Measurements from ENCODE around the gene PAPPA2.
A peak's percentile ranks its signal among the peaks of the same experiment; 100 is the strongest.

PAPPA2 gene

DNA sequence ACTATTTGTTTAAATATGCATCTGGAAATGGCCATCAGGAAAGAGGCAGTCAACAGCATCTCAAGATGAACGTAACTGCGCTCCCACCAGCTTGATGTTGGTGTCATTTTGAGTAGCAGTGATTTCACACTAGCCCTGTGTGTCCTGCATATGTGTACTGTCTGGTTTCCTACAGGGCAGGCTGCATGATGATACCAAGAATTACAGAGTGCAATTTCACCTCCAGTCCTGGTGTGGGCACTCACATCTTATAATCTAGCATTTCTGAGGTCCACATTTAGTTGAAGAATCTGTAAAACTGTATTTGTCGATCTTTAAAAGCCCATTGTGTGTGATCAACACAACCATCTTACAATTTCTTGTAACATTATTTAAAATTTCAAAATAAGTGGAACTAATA, 336.4 kb downstream of the PAPPA2 start:
- no peak overlapping the region for H4K8ac ChIP-seq (ENCODE audit: low read depth, low read length)
- WGBS (ENCODE audit: extremely low coverage, insufficient coverage, insufficient read length) = no CpG with 5 or more reads among the region's 3 CpGs

DNA sequence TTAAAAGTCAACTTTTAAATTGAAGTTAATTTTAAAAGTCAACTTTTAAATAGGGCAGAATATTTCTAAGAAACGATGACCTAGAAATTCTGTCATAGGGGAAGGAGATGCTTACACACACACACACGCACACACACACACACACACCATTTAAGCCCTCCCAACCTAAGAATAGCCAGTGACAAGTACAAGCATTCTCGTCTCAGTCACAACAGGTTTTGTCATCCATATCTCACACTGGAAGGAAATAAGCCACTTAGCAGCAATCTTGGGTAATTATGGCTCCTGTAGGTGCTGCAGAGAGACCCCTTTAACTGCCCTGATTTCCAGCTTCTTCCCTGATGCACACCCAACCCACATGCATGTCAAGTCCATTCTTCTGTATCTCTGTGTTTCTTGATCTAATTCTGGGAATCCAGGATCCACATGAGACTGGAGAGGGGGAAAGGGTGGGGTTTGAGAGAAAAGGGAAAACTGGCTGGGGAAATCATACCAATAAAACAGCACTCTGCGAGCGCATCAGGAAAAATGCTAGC, 338.1 kb downstream of the PAPPA2 start:
- no peaks in the 10 kb centered on the region for H3K79me2 ChIP-seq (ENCODE audit: control insufficient read depth, insufficient read depth, low read length, poor library complexity)
- no peak overlapping the region for H3K4me2 ChIP-seq (ENCODE audit: low read length)
- no peak overlapping the region for H3K4ac ChIP-seq (ENCODE audit: low read depth, low read length)
- no CpG with 5 or more reads among the region's 5 CpGs for WGBS (ENCODE audit: extremely low coverage, insufficient coverage, insufficient read length)
- H2AK5ac ChIP-seq (ENCODE audit: low read length) = no peak overlapping the region
- H2BK5ac ChIP-seq (ENCODE audit: low read depth, low read length, poor library complexity) = no peak overlapping the region
- H3K18ac ChIP-seq (ENCODE audit: low read length) = no peak overlapping the region
- H3K79me1 ChIP-seq (ENCODE audit: low read length) = peaks cover 1% of the 10 kb centered on the region
- H3K23ac ChIP-seq (ENCODE audit: low read length) = no peak overlapping the region
- H2BK120ac ChIP-seq (ENCODE audit: insufficient read depth, low read length, poor library complexity) = no peak overlapping the region
- no peak overlapping the region for H3K9ac ChIP-seq (ENCODE audit: low read length)
- no peak overlapping the region for H2BK12ac ChIP-seq (ENCODE audit: low read length)
- no peaks in the 10 kb centered on the region for H3K27me3 ChIP-seq (ENCODE audit: insufficient read depth, low read length)
- H2AFZ ChIP-seq (ENCODE audit: insufficient read depth, low read length, poor library complexity) = no peak overlapping the region
- H4K12ac ChIP-seq (ENCODE audit: low read depth, low read length) = no peak overlapping the region
- H3K4me1 ChIP-seq (ENCODE audit: control insufficient read depth in 1 of 2, insufficient read depth in 2 of 2, low read length in 2 of 2) = peaks cover 0 to 4% of the 10 kb centered on the region in 2 experiments
- H3K27ac ChIP-seq (ENCODE audit: low read depth, low read length) = no peak overlapping the region
- no peak overlapping the region for H4K8ac ChIP-seq (ENCODE audit: low read depth, low read length)
- H4K91ac ChIP-seq (ENCODE audit: low read depth, low read length) = peak overlapping the region; percentile 2
- no peak for DNase-seq
- H3K36me3 ChIP-seq (ENCODE audit: control insufficient read depth in 1 of 2, insufficient read depth in 2 of 2, low read length in 2 of 2) = no peaks in the 10 kb centered on the region
- H3K14ac ChIP-seq (ENCODE audit: low read length) = no peak overlapping the region
- H3K4me3 ChIP-seq (ENCODE audit: low read depth, low read length) = no peak overlapping the region
- H3K9me3 ChIP-seq (ENCODE audit: insufficient read depth, low read depth, low read length) = no peaks in the 10 kb centered on the region

More for the DNA sequence above, 336.4 kb downstream of the PAPPA2 start:
- H3K4me3 ChIP-seq (ENCODE audit: low read depth, low read length) = no peak overlapping the region
- H3K4me2 ChIP-seq (ENCODE audit: low read length) = no peak overlapping the region
- H3K27ac ChIP-seq (ENCODE audit: low read depth, low read length) = no peak overlapping the region
- no peak overlapping the region for H2AFZ ChIP-seq (ENCODE audit: insufficient read depth, low read length, poor library complexity)
- H3K27me3 ChIP-seq (ENCODE audit: insufficient read depth, low read length) = no peaks in the 10 kb centered on the region
- H2AK5ac ChIP-seq (ENCODE audit: low read length) = no peak overlapping the region
- H3K14ac ChIP-seq (ENCODE audit: low read length) = no peak overlapping the region
- no peak overlapping the region for H2BK5ac ChIP-seq (ENCODE audit: low read depth, low read length, poor library complexity)
- no peak overlapping the region for H3K4ac ChIP-seq (ENCODE audit: low read depth, low read length)
- H3K18ac ChIP-seq (ENCODE audit: low read length) = no peak overlapping the region
- no peak overlapping the region for H4K91ac ChIP-seq (ENCODE audit: low read depth, low read length)
- H3K4me1 ChIP-seq (ENCODE audit: control insufficient read depth in 1 of 2, insufficient read depth in 2 of 2, low read length in 2 of 2) = peaks cover 0 to 4% of the 10 kb centered on the region in 2 experiments
- no peaks in the 10 kb centered on the region for H3K9me3 ChIP-seq (ENCODE audit: insufficient read depth, low read depth, low read length)
- no peak overlapping the region for H4K12ac ChIP-seq (ENCODE audit: low read depth, low read length)
- no peak overlapping the region for H3K9ac ChIP-seq (ENCODE audit: low read length)
- no peak overlapping the region for H3K23ac ChIP-seq (ENCODE audit: low read length)
- no peaks in the 10 kb centered on the region for H3K36me3 ChIP-seq (ENCODE audit: control insufficient read depth in 1 of 2, insufficient read depth in 2 of 2, low read length in 2 of 2)
- no peak for DNase-seq
- no peak overlapping the region for H2BK12ac ChIP-seq (ENCODE audit: low read length)
- no peak overlapping the region for H2BK120ac ChIP-seq (ENCODE audit: insufficient read depth, low read length, poor library complexity)
- peaks cover 1% of the 10 kb centered on the region for H3K79me1 ChIP-seq (ENCODE audit: low read length)
- H3K79me2 ChIP-seq (ENCODE audit: control insufficient read depth, insufficient read depth, low read length, poor library complexity) = no peaks in the 10 kb centered on the region

DNA sequence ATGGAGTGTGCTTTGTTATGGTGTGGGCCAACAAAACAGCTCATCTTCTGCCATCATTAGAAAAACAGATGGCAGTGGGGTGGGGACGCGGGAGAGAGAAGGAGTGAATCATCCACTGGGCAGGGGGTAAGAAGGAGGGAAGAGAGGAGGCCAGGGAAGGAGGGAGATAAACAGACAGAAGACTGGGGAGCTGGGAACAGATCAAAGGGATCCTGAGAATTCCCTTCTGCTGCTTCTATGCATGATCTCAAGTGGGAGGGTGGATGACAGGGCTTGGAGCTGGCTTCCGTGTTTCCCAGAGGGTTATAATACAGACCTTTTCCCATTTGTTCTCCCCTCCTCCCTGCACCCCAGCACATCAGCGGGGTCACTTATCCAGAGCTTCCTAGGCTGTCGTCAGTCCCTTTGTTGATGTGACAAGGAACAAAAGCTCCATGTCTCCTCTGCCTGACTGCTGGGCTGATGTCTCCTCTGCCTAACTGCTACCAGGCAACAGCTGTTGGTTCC, 338.6 kb downstream of the PAPPA2 start:
- no peak overlapping the region for H4K12ac ChIP-seq (ENCODE audit: low read depth, low read length)
- no CpG with 5 or more reads among the region's 5 CpGs for WGBS (ENCODE audit: extremely low coverage, insufficient coverage, insufficient read length)
- H3K23ac ChIP-seq (ENCODE audit: low read length) = no peak overlapping the region
- no peak overlapping the region for H4K8ac ChIP-seq (ENCODE audit: low read depth, low read length)
- H2BK5ac ChIP-seq (ENCODE audit: low read depth, low read length, poor library complexity) = no peak overlapping the region
- H3K9me3 ChIP-seq (ENCODE audit: insufficient read depth, low read depth, low read length) = no peaks in the 10 kb centered on the region
- no peak for DNase-seq
- H3K14ac ChIP-seq (ENCODE audit: low read length) = no peak overlapping the region
- H3K36me3 ChIP-seq (ENCODE audit: control insufficient read depth in 1 of 2, insufficient read depth in 2 of 2, low read length in 2 of 2) = no peaks in the 10 kb centered on the region
- no peak overlapping the region for H2BK120ac ChIP-seq (ENCODE audit: insufficient read depth, low read length, poor library complexity)
- no peak overlapping the region for H2BK12ac ChIP-seq (ENCODE audit: low read length)
- no peak overlapping the region for H2AFZ ChIP-seq (ENCODE audit: insufficient read depth, low read length, poor library complexity)
- H3K9ac ChIP-seq (ENCODE audit: low read length) = no peak overlapping the region
- no peak overlapping the region for H2AK5ac ChIP-seq (ENCODE audit: low read length)
- no peaks in the 10 kb centered on the region for H3K27me3 ChIP-seq (ENCODE audit: insufficient read depth, low read length)
- no peak overlapping the region for H3K18ac ChIP-seq (ENCODE audit: low read length)
- H3K4me2 ChIP-seq (ENCODE audit: low read length) = no peak overlapping the region
- H3K4me1 ChIP-seq (ENCODE audit: control insufficient read depth in 1 of 2, insufficient read depth in 2 of 2, low read length in 2 of 2) = peaks cover 0 to 4% of the 10 kb centered on the region in 2 experiments
- H3K4ac ChIP-seq (ENCODE audit: low read depth, low read length) = no peak overlapping the region
- H3K27ac ChIP-seq (ENCODE audit: low read depth, low read length) = no peak overlapping the region
- no peaks in the 10 kb centered on the region for H3K79me2 ChIP-seq (ENCODE audit: control insufficient read depth, insufficient read depth, low read length, poor library complexity)
- H3K4me3 ChIP-seq (ENCODE audit: low read depth, low read length) = no peak overlapping the region
- peak overlapping the region; percentile 2 for H4K91ac ChIP-seq (ENCODE audit: low read depth, low read length)
- peaks cover 1% of the 10 kb centered on the region for H3K79me1 ChIP-seq (ENCODE audit: low read length)

DNA sequence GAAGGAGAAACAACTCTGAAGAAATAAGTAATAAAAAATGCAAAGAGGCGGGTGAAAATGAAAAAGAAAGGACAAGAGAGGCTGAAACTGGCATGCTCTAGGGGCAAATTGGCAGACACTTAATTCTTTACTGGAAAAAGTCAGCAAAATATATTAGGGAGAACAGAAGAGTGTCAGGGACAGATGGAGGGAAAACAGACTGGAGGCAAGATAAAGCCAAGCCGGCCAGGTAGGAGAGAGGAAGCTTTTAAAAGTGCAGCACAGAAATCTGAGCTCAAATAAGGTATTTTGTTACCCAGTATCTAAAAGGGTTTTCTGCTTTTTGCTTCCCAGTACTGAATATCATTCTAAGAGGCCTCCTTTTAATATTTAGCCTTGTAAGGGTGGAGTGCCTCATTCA, 339.3 kb downstream of the PAPPA2 start:
- Histone ChIP-seq H3K4me2 (ENCODE audit: low read length) (no peak overlapping the region), H4K12ac (ENCODE audit: low read depth, low read length) (no peak overlapping the region), H2AK5ac (ENCODE audit: low read length) (no peak overlapping the region), H4K91ac (ENCODE audit: low read depth, low read length) (no peak overlapping the region), H3K27me3 (ENCODE audit: insufficient read depth, low read length) (no peaks in the 10 kb centered on the region), H3K27ac (ENCODE audit: low read depth, low read length) (no peak overlapping the region), H3K79me2 (ENCODE audit: control insufficient read depth, insufficient read depth, low read length, poor library complexity) (no peaks in the 10 kb centered on the region), H3K9me3 (ENCODE audit: insufficient read depth, low read depth, low read length) (no peaks in the 10 kb centered on the region), H3K4me1 (ENCODE audit: control insufficient read depth in 1 of 2, insufficient read depth in 2 of 2, low read length in 2 of 2) (peaks cover 0 to 4% of the 10 kb centered on the region in 2 experiments), H3K4me3 (ENCODE audit: low read depth, low read length) (no peak overlapping the region), H3K9ac (ENCODE audit: low read length) (no peak overlapping the region), H4K8ac (ENCODE audit: low read depth, low read length) (no peak overlapping the region), H3K4ac (ENCODE audit: low read depth, low read length) (no peak overlapping the region), H3K79me1 (ENCODE audit: low read length) (peaks cover 1% of the 10 kb centered on the region), H2BK5ac (ENCODE audit: low read depth, low read length, poor library complexity) (no peak overlapping the region), H3K14ac (ENCODE audit: low read length) (no peak overlapping the region), H3K36me3 (ENCODE audit: control insufficient read depth in 1 of 2, insufficient read depth in 2 of 2, low read length in 2 of 2) (no peaks in the 10 kb centered on the region), H2AFZ (ENCODE audit: insufficient read depth, low read length, poor library complexity) (no peak overlapping the region), H3K18ac (ENCODE audit: low read length) (no peak overlapping the region), H2BK120ac (ENCODE audit: insufficient read depth, low read length, poor library complexity) (no peak overlapping the region), H2BK12ac (ENCODE audit: low read length) (no peak overlapping the region), H3K23ac (ENCODE audit: low read length) (no peak overlapping the region)
- no peak for DNase-seq
- no CpG with 5 or more reads among the region's 2 CpGs for WGBS (ENCODE audit: extremely low coverage, insufficient coverage, insufficient read length)

Data from trophoblast cell (in vitro differentiated cells and primary cell).